Inflammatory macrophage treated with lipopolysaccharide for 4 hours (primary cell): ENCODE results near the gene LRRC3.

Experiments used
- DNase-seq: peaks from one replicate; pipeline ENCODE4 v3.0.0-alpha.2; 2020

The LRRC3 gene

GRCh38 chr21:44424608-44425306 is 30.6 kb upstream of the LRRC3 start:
- no peak for DNase-seq

DNA sequence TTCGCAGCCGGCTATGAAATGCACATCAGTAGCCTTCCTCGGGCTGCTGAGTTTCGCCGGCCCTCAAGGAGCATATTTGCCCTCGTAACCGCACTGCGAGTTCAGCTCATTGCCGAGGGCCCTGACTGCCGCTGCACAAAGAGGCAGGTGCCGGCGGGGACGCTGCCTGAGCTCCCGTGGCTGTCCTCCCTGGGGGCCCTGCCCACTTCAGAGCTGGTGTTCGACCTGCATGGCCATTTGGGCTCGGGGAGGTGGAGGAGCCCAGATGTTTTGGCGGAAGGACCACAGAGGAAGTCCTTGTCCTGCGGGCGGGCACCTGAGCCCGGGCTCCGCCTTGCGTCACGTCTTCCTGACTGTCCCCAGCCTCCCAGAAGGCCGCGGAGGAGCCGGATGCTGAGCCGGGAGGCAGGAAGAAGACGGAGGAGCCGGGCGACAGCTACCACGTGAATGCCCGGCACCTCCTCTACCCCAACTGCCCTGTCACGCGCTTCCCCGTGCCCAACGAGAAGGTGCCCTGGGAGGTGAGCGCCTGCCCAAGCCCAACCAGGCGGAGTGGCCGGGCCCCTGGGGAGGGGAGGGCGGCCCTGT is 29.9 kb upstream of the LRRC3 start:
- no peak for DNase-seq

- DNase-seq: no peak
Measured at GRCh38 chr21:44425895-44426662, 29.2 kb upstream of the LRRC3 start.

DNA sequence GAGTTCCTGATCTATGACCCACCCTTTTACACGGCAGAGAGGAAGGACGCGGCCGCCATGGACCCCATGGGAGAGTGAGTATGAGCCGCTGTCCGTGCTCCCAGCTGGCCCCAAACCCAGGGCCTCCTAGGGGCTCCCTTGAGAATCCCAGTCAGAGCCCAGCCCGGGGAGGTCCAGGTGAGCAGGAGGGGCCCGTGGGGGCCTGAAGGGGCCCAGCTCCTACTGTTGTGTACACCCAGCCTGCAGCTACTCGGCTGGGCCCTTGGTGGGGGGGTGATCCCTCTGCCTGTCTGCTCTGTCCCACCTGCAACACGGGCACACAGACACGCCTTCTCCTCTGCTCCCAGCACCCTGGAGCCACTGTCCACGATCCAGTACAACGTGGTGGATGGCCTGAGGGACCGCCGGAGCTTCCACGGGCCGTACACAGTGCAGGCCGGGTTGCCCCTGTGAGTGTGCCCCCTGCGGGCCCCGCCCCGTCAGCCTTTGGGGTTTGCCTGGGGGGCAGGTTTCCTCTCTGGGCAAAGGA is 28.6 kb upstream of the LRRC3 start:
- no peak for DNase-seq

GRCh38 chr21:44427241-44428120 is 27.8 kb upstream of the LRRC3 start:
- DNase-seq: no peak

DNA sequence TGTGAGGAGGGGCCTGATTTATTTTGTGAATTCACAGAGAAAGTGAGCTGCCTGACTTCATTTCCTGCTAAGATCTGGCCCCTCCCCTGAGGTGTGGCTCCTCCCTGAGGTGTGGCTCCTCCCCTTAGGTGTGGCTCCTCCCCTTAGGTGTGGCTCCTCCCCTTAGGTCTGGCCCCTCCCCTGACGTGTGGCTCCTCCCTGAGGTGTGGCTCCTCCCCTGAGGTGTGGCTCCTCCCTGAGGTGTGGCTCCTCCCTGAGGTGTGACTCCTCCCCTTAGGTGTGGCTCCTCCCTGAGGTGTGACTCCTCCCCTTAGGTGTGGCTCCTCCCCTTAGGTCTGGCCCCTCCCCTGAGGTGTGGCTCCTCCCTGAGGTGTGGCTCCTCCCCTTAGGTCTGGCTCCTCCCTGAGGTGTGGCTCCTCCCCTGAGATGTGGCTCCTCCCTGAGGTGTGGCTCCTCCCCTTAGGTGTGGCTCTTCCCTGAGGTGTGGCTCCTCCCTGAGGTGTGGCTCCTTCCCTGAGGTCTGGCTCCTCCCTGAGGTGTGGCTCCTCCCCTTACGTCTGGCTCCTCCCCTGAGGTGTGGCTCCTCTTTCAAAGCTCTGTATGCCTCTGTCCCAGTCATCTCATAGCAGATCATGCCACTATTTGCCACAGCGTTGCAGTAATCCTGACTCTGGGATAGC is 26.9 kb upstream of the LRRC3 start:
- peak; percentile 37 for DNase-seq

DNA sequence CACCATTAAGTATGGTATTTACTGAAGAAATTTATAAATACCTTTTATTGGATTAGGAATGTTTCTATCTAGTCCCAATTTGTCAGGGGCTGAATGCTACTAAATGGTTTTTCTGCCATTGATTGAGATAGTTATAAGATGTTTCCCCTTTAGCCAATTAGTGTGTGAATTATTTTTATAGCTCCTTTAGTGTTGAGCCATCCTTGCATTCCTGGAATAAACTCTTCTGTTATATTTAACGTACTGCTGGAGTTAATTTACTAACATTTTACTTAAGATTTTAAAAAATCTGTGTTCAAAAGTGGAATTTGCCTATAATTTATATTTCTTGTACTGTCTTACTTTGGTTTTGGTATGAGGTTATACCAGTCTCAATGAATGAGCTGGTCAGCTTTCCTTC is 25.4 kb upstream of the LRRC3 start:
- DNase-seq: no peak

DNA sequence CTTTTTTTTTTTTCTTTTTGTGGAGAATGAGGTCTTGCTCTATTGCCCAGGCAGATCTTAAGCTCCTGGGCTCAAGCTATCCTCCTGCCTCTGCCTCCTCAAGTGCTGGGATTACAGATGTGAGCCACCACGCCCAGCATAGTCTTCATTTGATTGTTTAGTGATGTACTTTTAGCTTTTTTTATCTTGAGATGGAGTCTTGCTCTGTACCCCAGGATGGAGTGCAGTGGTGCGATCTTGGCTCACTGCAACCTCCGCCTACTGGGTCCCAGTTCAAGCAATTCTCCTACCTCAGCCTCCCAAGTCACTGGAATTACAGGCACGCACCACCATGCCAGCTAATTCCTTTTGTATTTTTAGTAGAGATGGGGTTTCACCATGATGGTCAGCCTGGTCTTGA is 24.0 kb upstream of the LRRC3 start:
- DNase-seq: no peak

DNA sequence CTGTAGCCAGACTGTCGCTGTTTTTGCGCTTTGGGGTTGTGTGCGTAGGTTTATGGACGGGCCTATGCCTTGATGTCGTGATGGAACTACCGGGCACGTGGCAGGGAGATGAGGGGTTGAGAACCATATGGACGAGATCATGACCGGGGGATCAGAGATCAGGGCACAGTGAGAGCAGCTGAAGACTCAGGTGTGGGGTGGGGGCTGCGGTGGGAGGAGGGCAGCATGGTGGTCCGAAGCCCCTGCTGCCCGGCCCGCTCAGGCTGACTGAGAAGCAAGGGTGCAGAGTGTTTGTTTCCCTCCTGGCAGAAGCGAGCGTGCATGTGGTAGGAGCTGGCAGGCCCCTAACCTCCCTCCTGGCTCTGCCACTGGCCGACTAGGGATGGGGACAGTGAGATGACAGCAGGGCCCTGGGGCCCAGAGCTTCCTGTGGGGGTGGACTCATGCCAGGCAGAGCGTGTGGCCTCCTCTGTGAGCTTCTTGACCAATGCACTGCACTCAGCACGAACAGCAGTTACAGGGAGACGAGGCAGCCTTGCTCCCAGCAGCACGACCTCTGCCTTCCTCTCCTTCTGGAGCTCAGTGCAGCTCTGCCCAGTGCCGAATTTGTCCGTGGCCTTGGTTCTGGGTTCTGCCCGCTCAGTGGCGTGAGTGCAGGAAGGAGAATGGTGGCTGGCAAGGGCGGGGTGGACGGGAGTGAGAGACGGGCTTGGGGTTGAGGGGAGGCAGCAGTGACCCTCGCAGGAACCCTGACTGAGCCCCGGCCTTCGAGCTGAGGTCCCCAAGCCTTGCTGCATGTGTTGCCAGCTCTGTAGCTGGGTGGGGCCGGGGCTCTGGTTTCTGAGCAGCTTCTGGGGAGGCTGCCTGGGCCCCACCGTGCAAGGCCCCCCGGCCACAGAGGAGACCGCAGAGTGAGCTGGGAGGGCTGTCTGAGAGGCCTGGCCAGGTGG is 22.2 kb upstream of the LRRC3 start:
- no peak for DNase-seq

DNA sequence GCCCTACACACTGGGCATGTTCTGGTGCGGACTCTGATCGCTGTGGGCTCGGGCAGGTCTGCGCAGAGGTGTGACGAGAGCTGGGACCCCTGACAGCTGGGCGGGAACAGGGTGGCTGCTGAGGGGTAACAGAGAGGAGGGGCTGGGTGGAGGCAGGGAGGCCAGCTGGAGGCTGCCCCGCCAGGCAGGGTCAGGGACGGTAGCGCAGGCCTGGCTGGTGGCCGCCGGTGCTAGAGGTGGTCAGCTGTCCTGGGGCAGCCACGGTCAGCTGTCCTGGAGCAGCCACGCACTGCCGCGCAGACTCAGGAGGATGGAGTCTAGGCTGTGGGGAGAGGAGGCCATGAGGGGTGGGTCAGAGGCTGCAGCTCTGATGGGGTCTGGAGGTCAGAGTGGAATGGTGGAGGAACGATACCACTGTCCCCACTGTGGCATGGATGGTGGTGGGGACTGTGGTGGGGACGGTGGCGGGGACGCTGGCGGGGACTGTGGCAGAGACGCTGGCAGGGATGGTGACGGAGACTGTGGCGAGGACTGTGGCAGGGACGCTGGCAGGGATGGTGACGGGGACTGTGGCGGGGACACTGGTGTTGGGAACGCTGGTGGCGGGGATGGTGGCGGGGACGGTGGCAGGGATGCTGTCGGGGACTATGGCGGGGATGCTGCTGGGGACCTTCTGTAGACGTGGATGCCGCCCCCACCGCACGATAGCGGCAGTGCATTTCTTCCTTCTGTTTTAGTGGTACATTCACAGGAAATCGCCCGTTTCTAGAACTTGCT is 21.3 kb upstream of the LRRC3 start:
- no peak for DNase-seq

DNA sequence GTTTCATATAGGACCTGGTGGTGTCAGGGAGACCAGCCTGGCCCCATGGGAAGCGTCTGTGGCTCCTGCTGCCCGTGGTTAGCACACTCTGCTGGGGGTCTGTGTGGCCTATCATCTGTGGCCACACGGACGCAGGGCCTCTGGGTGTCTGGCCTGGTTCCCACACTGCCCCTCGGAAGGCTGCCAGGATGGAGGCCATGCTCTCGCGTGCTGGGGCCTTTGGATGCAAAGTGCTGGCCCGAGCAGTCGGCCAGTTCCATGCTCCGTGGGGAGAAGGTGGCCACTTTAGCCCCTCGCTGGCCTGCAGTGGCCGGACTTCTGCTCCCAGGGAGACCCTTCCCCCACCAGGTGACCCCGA is 20.8 kb upstream of the LRRC3 start:
- no peak for DNase-seq

DNA sequence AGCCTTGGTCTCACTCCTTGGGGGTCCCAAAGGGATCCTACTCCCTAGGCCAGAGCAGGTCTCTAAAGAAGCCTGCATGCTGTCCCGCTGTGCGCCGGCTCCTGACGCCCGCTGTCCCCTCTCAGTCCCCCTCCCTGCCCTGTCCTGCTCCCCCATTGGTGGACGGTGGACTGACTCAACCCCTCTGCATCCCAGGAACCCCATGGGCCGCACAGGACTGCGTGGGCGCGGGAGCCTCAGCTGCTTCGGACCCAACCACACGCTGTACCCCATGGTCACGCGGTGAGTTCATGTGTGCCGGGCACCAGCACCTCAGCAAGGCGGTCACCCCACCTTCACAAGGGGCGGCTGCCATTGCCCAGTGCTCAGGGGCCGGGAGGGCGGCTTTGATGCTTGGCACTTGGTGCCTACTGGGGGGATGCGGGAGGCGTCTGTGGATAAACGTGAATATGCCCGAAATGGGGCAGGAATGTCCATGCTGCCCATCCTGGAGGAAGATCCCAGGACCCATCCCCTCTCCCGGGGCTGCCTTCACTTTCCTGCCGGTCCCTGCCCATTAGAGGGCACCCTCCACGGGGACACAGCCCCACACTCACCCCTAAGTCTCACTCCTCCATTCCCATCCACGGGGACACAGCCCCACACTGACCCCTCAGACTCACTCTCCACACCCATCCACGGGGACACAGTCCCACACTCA is 20.2 kb upstream of the LRRC3 start:
- DNase-seq: no peak

DNA sequence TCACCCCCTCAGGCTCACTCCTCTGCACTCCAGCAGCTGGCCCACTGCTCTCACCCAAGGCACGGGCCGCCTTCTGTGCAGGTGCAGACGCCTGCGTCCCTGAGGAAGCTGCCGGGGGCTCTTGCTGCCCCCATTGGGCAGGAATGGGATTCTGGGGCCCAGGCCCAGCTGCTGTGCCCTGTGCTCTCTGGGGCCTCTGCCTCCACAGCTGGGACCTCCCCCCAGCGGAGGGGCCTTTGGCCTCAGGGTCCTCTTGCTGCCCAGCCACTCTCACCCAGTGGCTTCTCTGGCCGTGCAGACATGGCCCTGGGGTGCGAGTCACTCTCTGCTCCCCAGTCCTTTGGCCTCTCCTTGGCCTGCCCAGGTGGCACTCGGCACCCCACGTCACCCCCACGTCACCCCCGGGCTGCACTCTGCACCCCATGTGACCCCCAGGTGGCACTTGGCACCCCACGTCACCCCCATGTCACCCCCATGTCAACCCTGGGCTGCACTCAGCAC is 19.1 kb upstream of the LRRC3 start:
- no peak for DNase-seq

- DNase-seq: no peak
Measured at GRCh38 chr21:44436958-44437357, 18.4 kb upstream of the LRRC3 start.

- DNase-seq: no peak
Measured at GRCh38 chr21:44437371-44437695, 18.0 kb upstream of the LRRC3 start.

GRCh38 chr21:44437696-44438431 is 17.4 kb upstream of the LRRC3 start:
- no peak for DNase-seq

DNA sequence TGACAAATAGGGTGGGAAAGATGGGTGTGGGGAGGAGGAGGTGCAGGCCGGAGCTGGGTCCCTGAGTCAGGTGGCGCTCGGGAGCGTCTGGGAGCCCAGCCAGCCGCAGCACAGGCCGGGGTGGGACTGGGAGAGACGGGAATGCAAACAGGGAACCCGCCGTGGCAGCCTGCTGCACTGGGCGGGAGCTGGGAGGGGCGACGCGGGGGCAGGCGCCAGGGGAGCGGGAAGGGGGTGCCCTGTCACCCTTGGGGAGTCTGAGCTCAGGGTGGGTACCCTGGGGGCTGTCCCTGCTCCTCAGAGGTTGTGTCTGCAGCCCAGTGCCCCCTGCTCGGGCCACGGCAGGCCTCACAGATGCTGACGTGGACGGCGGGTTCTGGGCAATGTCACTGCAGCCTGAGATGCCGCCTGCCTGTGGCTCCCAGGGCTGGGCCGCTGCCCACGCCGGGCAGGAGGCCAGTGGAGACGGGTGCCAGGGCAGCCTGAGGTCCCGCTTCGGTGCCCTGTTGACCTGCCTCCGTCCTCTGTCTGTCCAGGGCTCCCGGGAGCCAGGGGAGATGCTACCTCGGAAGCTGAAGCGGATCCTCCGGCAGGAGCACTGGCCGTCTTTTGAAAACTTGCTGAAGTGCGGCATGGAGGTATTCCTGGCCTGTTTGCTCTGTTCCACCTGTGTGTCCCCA is 16.6 kb upstream of the LRRC3 start:
- DNase-seq: no peak

DNA sequence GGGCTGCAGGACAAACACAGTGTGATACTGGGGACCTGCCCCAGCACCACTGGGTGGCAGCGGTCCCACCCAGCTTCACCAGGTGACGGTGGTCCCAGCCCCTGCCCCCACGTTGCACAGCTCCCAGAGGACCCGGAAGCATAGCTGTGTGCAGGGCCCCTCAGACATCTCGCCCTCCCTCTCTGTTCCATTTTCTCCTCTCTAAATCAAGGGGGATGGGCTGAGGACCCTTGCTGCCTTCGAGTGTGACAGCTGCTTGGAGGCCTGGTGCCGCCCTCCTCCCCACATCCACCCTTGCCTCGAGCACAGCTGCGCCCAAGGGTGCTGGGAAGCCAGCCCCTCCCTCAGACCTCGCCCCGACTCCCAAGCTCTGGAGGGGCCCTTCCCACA is 16.1 kb upstream of the LRRC3 start:
- DNase-seq: no peak
